ENCODE data around the gene CALML5.
A peak's percentile ranks its signal among the peaks of the same experiment; 100 is the strongest.
"Not testable (repeated sequence)": the region's sequence is repeated elsewhere in the genome, so short reads cannot be mapped to it uniquely, and the experiment has no call there.

The CALML5 gene

DNA sequence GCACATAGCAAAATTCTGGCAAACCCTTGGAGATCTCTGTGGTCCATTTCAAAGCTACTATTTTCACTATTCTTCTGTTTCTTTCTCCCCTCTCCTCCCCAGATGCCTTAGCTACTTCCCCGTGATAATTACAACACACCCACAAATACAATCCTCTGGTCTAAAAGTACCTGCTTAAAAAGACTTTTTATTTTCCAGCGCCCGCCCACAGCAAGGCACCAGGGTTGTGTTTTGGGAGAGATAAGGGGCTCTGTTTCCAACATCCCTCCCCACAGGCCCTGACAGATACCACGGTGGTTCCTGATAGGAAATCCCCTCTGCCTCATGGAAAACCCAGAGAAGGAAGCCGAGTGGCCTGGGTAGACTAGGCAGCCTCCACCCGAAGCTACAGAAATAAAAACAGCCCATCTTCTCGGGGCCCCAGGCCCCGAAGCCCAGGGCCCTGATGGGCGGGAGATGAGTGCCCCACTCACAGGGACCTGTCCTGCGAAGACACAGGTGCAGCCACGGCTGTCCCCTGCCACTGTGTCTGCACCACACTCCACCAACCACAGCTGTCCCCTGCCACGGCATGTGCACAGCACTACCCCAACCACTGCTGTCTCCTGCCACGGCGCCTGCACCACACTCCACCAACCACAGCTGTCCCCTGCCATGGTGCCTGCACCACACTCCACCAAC is 19.7 kb downstream of the CALML5 start:
- DNase-seq = no peak

DNA sequence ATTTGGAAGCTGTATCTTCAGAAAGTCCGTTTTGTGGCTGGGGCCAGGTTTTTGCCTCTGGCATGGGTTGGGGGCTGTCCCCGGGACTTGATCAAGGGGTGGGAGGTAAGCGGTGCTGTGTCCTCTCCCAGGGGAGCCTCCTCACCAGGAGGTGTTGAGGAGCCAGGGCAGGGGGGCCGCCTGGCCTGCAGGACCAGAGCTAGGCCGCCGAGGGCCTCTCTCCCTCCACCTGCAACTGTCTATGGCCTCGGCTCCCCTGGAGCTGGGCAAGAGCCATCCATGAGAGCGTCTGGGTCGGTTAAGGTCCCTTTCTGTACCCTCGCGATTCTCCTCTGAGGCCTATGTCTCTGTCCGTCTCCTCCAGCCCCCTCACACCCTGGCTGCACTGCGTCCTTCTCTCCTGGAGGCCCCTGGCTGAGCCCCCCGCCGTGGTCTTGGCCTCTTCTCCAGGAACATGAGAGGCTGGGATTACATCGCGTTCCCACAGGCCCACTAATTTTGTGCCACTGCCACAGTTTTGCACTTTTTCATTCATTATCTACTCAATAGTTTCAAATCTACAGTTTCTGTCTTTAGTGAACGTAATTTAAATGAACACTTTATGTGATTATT is 20.6 kb downstream of the CALML5 start:
- DNase-seq = no peak

DNA sequence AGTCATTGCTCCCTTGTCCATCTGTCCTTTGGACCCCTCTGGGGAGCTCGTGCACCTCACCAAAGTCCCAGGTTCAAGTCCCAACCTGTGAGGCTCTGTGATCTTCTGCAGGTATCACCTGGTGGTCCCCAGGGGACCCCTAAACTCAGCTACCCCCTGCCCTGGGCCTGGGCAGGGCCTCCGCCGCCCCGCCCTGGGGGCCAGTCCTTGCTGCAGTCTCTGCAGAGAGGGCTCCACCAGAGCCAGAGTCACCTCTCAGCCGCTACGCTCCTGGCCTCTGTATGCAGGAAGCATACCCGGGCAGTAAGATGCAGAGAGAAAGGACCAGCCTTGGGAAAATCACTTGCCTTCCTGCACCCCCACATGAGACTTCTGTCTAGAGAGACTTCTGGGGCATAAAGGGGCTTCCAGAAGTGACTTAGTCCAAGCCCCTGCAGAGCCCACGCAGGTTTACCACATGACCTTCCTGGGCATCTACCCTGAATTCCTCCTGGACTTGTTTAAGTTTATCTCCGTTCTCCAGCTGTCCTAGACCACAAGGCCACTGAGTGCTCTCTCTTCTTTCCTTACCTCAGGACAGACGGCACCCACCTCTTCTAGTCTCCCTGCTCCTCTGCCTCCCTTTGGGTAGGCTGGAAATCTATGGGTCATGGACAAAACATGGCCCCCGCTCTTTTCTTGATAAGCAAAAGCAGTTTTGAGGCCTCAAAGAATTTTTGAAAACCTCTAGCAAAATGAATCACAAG is 21.2 kb downstream of the CALML5 start:
- no peak for DNase-seq

DNA sequence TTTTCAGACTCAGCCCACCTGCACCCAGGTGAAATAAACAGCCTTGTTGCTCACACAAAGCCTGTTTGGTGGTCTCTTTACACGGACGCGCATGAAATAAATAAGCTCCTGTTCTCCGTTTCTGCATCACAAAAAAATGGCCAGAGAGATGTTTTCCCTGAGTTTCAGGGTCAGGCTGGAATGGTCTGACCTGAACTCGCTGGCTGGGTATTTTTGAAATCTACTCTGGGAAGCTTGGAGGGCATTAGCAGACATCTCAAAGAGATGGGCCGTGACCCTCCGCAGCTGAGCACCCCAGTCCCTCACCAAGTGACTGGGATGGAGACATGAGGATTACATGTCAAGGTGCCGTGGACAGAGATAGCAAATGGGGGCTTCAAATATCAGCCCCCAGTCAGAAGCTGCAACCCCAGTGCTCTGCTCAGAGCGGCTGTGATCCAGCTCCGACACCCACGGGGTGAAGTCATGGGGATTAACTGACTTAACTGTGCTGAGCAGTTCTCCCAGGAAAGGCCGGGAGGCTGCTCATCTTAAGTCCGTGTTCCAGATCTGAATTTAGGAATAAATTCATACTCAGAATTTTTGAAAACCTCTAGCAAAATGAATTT is 22.3 kb downstream of the CALML5 start:
- no peak for DNase-seq

DNA sequence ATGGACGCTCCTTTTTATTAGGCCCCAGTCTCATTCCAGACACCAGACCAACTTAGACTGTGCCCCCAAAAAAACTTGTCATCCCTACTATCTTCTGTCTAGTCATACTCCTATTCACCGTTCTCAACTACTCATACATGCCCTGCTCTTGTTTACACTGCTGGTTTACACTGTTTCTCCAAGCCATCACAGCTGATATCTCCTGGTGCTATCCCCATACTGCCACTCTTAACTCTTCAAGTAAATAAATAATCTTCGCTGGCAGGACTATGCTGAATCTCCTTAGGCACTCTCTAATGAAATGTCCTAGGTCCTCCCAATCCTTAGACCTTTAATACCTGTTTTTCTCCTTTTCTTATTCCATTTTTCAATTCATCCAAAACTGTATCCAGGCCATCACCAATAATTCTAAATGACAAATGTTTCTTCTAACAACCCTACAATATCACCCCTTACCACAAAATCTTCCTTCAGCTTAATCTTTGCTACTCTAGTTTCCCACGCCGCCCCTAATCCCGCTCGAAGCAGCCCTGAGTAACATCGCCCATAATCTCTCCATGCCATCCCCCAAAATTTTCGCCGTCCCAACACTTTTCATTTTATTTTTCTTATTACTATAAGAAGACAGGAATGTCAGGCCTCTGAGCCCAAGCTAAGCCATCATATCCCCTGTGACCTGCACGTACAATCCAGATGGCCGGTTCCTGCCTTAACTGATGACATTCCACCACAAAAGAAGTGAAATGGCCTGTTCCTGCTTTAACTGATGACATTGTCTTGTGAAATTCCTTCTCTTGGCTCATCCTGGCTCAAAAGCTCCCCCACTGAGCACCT is 23.2 kb downstream of the CALML5 start:
- DNase-seq = not testable (repeated sequence)

DNA sequence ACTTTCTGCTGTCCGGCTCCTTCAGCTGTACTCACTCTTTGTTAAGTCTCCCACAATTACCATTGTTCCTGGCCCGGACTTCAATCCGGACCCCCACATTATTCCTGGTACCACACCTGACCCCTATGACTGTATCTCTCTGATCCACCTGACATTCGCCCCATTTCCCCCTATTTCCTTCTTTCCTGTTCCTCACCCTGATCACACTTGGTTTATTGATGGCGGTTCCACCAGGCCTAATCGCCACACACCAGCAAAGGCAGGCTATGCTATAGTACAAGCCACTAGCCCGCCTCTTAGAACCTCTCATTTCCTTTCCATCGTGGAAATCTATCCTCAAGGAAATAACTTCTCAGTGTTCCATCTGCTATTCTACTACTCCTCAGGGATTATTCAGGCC is 24.3 kb downstream of the CALML5 start:
- DNase-seq = not testable (repeated sequence)

DNA sequence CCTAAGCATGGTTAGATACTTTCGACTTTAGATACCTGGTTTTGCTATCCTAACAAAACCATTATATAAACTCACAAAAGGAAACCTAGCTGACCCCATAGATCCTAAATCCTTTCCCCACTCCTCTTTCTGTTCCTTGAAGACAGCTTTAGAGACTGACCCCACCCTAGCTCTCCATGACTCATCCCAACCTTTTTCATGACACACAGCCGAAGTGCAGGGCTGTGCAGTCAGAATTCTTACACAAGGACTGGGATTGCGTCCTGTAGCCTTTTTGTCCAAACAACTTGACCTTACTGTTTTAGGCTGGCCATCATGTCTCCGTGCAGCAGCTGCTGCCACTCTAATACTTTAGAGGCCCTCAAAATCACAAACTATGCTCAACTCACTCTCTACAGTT is 24.7 kb downstream of the CALML5 start:
- not testable (repeated sequence) for DNase-seq

DNA sequence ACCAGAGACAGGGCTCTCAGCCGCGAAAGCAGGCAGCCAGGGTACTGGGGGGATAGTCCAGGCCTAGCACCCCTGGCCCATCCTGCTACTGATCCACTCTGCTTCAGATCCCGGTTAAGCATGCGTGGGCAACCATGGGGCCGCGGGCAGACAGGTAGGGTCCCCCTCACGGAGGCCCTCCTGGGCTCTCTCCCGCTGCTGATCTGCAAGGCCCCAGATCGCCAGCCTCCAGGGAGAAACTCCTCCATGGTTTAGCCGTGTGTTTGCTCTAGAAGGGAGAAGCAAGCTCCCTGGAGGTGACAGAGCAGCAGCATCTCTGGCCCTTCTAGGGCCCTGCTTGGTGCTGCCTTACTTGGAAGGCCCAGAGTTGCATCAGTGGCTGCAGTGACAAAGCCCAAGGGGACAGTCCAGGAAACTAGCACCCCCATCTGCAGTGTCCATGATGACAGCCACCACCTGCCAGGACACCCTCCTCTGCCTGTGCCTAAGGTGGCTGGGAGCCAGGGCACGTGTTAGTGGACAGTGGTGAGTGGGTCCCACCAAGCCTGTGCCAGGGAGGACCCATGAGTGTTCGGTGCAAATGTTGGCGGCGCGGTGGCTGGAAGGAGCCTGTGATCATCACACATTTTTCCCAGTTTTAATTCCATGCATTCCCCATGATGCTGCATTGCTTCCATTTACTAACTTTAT is 29.2 kb downstream of the CALML5 start:
- DNase-seq = no peak

DNA sequence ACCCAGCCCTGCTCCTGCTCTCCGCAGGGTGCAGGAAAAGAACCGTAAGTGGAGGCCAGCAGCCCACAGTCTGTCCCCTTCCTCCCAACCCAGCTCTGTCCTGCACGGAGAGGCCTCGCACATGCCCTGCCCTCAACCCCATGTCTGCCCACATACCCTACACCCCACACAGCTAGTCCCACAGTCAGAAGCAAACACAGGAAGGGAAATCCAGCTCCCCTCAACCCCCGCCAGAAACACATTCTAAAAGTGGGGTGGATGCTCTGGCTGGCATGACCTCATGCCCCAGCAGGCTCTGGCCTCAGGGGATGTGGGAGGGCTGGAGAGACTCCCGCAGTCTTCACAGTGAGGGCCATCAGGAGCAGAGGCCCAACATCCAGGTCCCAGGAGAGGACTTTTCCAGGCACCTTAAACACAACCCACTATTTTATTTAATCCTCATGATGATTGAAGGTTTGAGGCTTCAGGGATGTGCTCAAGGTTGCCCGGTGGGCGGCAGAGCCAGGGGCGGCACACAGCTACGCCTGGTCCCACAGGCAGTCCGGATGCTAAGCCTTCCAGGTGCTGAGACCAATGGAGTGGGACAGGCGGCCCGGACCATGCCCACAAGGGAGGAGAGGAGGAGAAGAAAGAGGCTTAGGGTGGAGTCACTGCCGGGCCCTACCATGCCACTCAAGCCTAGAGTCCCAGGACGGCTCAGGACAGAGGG is 29.9 kb downstream of the CALML5 start:
- no peak for DNase-seq

DNA sequence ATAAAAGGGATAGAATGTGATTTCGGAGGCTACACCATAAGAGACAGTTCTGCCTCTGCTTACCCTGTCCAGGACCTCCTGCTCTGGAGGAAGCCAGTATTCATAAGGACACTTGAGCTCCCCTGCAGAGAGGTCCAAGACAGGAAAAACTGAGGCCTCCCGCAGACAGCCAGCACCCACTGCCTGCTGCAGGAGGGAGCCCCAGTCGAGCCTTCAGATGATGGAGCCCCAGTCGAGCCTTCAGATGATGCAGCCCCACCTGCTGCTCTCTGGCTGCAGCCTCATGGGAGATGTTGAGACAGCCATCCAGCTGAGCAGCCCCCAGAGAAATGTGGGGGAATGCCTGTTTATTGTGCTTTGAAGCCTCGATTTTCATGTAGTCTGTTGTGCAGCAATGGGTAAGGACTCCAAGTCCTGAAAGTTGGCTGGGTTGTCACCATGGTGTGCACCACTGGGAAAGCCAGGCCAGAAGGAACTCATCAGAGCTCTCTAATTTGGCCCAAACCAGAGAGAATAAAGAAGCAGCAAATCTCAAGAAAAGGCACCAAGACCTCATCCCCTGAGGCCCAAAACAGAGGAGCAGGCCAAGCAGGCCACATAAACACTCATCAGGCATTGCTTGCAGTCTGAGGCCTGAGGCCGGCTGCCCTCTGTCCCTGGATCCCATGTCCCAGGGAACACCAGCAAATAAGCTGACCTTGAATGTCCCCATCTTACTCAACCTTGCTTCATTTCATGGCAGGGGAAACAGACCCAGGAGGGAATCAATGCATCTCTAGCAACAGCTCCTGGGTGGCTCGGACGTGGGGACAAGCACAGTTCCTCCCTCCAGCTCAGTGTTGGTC is 30.9 kb downstream of the CALML5 start:
- DNase-seq = no peak

DNA sequence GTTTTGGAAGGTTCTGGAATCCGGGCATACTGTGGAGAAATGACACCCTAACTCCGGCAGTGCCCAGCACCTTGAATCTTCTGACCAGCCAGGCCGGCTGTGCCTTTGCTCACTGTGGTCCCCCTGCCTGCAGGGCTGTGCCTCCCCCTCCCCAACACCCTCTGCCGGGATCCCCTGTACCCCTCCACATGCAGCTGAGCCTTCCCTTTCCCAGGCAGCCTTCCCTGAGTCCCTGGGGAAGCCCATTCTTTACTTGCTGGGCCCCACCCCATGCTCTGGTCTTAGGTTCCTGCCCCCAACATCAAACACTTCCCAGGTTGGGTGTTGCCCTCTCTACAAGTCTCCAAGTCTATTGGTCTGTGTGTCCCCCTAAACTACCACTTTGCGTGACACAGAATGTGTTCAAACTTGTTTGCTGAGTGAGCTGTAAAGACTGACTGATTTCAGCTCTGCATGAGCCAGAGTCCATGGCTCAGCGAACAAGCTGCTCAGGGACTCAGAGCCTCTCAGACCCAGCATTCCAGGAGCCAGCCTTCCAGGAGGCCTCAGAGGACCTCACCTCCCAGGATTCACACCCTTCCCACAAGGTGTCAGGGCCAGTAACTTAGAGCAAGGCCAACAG is 31.6 kb downstream of the CALML5 start:
- no peak for DNase-seq

DNA sequence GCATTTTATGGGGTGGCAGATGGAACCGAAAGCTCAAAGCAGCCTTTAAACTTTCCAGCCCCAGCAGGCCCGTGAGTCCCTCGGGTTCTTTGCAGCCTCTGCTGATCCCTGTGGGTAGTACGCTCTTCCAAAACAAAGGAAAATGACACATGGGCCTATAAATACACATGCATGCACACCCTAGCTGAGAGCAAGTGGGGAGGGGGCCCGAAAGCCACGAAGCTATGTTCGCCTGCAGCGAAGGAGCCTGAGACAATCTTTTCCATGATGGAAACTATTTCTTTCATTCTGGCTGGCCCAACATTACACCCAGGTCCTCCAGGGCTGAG is 32.2 kb downstream of the CALML5 start:
- DNase-seq = no peak

DNA sequence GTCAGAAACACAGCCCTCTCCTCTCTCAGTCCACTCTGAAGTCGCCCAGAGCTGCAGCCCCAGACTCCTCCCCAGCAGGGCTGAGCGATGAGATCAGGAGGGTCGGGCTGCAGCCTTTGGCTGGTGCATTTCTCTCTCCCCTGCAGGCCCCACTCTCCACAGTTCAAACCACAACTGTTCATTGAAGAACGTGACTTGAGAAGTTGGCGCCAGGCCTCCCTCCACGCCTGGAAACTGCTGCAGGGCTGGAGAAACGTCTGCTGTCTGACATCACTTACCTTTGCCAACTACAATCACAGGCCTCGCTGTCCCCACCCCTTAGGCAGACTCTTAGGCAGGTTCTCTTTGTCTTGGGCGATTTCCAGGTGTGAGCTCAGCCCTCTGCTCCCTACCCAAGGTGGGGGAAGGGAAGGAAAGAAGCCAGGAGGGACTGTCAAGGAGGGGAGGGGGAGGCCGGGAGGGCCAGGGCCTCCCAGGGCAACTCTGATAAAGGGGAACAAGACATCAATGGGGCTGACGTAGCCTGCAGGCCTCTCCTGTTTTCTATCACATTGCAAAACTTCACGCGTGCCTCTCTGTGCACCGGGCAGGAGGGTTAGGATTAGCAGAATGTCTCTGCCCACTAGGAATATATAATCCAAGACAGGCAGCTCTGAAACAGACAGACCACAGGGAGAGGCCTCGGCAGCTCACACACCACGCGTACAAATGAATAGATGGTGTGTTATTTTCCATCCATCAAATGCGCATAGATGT is 32.7 kb downstream of the CALML5 start:
- peak; percentile 72 for DNase-seq

DNA sequence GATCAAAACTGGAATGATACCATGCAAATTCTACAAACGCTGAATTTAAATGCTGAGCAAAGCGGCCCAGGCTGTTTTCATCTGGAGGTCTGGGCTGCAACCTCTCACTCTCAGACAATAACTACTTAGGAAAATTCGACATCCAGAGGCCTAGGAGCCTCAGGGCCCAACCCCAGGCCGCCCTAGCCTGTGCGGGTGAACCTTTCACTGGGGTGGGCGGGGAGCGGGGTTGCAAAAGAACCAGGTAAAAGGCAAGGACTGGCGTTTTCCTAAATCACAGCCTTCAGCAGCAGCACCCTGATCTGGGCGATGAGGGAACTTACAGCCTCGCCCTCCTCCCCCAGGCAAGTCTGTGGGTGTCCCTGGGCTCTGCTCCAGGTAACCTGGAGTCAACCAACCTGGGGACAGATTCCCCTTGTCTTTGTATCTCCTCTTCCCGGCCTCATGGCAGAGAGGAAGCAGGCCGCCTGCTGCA is 33.4 kb downstream of the CALML5 start:
- no peak for DNase-seq

DNA sequence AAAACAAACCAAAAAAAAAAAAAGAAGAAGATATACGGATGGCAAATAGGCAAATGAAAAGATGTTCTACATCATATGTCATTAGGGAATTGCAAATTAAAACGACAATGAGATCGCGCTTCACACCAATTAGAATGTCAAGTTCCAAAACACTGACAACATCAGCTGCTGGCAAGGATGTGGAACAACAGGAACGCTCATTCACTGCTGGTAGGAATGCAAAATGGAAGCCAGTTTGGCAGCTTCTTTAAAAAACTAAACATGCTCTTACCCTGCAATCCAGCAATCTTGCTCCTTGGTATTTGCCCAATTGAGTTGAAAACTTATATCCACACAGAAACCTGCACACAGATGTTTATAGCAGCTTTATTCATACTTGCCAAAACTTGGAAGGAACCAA is 34.8 kb downstream of the CALML5 start:
- DNase-seq = no peak

DNA sequence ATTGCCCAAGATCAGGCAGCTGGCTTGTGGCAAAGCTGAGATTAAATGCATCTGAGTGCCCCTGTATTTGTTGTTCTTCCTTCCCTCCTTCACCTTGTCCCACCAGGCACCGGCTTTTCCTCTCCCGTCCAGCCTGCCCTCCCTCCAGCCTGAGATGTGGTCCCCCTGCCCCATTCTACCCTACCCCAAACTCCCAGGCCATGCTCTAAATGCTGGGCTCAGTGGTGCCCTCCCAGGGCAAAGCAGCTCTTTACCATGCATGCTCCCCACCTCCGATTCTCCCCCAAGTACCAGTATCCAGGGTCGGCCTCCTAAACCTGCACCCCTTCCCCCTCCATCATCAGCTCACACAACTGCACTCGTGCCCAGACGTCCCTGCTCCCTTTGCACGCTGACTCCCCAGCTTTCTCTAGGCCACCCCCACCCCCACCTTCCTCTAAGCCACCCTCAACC is 36.5 kb downstream of the CALML5 start:
- no peak for DNase-seq

DNA sequence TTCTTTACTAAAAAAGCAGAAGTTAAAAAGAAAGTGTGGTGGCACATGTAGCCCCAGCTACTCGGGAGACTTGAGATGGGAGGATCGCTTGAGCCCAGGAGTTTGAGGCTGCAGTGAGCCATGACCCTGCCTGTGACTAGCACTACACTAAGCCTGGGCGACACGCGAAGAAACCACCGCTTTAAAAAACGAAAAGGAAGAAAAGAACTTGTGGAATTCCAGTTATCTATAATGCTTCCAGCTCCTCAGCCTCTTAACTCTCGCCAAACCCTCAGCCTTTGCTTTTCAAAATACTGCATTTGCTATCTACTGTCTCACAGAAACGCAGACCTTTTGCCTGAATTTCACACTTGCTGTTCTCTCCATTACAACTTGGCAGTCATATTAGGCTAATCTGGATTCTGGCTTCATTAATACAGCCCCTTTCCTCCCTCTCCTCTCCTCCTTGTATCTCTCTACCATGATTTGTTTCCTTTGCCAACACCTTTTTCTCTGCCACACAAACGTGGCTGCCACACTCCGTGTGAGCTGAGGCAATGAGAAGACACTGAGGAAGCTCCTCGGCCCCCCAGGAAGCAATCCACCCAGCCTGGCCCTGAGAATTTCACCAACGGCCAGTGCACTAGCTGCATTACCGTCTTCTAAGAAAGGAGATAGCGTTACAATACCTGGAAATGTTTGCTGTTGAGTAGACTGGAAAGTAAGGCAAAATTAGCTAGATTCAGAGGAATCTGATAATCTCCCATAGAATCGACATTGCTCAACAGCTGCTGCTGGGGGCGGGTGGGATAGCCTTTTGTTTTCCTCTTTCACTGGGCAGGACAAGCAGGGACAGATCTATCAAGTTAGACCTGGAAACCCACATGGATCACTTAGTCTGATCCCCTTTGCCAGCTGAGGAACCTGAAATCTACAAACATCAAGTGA is 37.2 kb downstream of the CALML5 start:
- no peak for DNase-seq

DNA sequence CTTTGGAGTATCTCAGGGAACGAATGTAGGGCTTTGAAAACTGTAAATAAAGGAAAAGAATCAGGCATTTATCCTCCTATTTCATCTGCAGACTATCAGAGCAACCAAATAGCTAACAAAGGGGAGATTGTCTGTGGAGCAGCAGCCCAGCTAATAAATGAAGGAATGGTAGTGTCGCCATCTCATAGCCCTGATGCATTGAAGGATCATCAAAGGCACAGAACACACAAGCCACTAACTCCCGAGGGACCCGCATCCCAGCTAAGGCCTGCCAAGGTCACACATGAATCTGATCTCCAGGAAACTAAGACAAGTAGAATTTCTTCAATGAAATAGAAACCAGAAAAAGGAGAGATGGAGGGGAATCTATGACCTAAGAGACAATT is 38.2 kb downstream of the CALML5 start:
- no peak for DNase-seq

Measured in NCI-H774 (cell line).